GM23248 (cell line): Measurements from ENCODE around the gene PRSS2.

Experiments
- EZH2 ChIP-seq: fragments of 200-600 bp; sonication (generic); IDR thresholded peaks from 2 replicates; pipeline ENCODE4 v1.6.1; 2018; ENCODE audit warnings: antibody characterized with exemption, mild to moderate bottlenecking; ENCODE audit not compliant: insufficient read depth, poor library complexity, severe bottlenecking
- EZH2phosphoT487 ChIP-seq: fragments of 200-600 bp; sonication (generic); IDR thresholded peaks from 2 replicates; pipeline ENCODE4 v1.6.1; 2018; ENCODE audit warnings: antibody characterized with exemption, moderate library complexity, mild to moderate bottlenecking, low read depth; ENCODE audit not compliant: insufficient read depth

GRCh38 chr7:142796001-142796500 lies 25.3 kb downstream of the PRSS2 start:
- TF ChIP-seq EZH2phosphoT487 (no peak), EZH2 (no peak)
